ENCODE results near the gene CC2D1A.

CC2D1A gene

GRCh38 chr19:13959962-13960862, 54.2 kb downstream of the CC2D1A start:
- Histone ChIP-seq H3K4me1 (ENCODE audit: control insufficient read depth in 2 of 2, insufficient read depth in 2 of 2, low read length in 2 of 2) (no peaks in the 10 kb centered on the region), H3K9ac (ENCODE audit: low read depth in 1 of 2, low read length in 2 of 2) (no peak overlapping the region), H3K4me3 (ENCODE audit: low read length in 2 of 2) (no peak overlapping the region), H3K9me3 (ENCODE audit: control insufficient read depth in 2 of 2, low read length in 2 of 2) (no peaks in the 10 kb centered on the region), H3K27ac (ENCODE audit: low read depth in 2 of 2, low read length in 2 of 2) (no peak overlapping the region), H3K27me3 (ENCODE audit: control insufficient read depth in 2 of 2, insufficient read depth in 2 of 2, low read length in 2 of 2) (no peaks in the 10 kb centered on the region), H3K36me3 (ENCODE audit: control insufficient read depth in 2 of 2, insufficient read depth in 2 of 2, low read length in 2 of 2) (peaks cover 39 to 46% of the 10 kb centered on the region in 2 donors)

- H3K9ac ChIP-seq (ENCODE audit: low read depth in 1 of 2, low read length in 2 of 2), result no peak overlapping the region
- H3K27ac ChIP-seq (ENCODE audit: low read depth in 2 of 2, low read length in 2 of 2), result no peak overlapping the region
- H3K27me3 ChIP-seq (ENCODE audit: control insufficient read depth in 2 of 2, insufficient read depth in 2 of 2, low read length in 2 of 2), result no peaks in the 10 kb centered on the region
- H3K4me1 ChIP-seq (ENCODE audit: control insufficient read depth in 2 of 2, insufficient read depth in 2 of 2, low read length in 2 of 2), result no peaks in the 10 kb centered on the region
- H3K36me3 ChIP-seq (ENCODE audit: control insufficient read depth in 2 of 2, insufficient read depth in 2 of 2, low read length in 2 of 2), result peaks cover 35 to 39% of the 10 kb centered on the region in 2 donors
- no peaks in the 10 kb centered on the region for H3K9me3 ChIP-seq (ENCODE audit: control insufficient read depth in 2 of 2, low read length in 2 of 2)
- H3K4me3 ChIP-seq (ENCODE audit: low read length in 2 of 2), result no peak overlapping the region
These were observed 55.1 kb downstream of the CC2D1A start for GRCh38 chr19:13960863-13961784.

- Histone ChIP-seq H3K9ac (ENCODE audit: low read depth in 1 of 2, low read length in 2 of 2) (no peak overlapping the region), H3K4me3 (ENCODE audit: low read length in 2 of 2) (no peak overlapping the region), H3K36me3 (ENCODE audit: control insufficient read depth in 2 of 2, insufficient read depth in 2 of 2, low read length in 2 of 2) (peaks cover 38 to 39% of the 10 kb centered on the region in 2 donors), H3K4me1 (ENCODE audit: control insufficient read depth in 2 of 2, insufficient read depth in 2 of 2, low read length in 2 of 2) (no peaks in the 10 kb centered on the region), H3K27me3 (ENCODE audit: control insufficient read depth in 2 of 2, insufficient read depth in 2 of 2, low read length in 2 of 2) (no peaks in the 10 kb centered on the region), H3K9me3 (ENCODE audit: control insufficient read depth in 2 of 2, low read length in 2 of 2) (no peaks in the 10 kb centered on the region), H3K27ac (ENCODE audit: low read depth in 2 of 2, low read length in 2 of 2) (no peak overlapping the region)
These were observed 56.1 kb downstream of the CC2D1A start for GRCh38 chr19:13961826-13962698.

- Histone ChIP-seq H3K9me3 (ENCODE audit: control insufficient read depth in 2 of 2, low read length in 2 of 2) (no peaks in the 10 kb centered on the region), H3K4me3 (ENCODE audit: low read length in 2 of 2) (no peak overlapping the region), H3K27ac (ENCODE audit: low read depth in 2 of 2, low read length in 2 of 2) (no peak overlapping the region), H3K4me1 (ENCODE audit: control insufficient read depth in 2 of 2, insufficient read depth in 2 of 2, low read length in 2 of 2) (no peaks in the 10 kb centered on the region), H3K27me3 (ENCODE audit: control insufficient read depth in 2 of 2, insufficient read depth in 2 of 2, low read length in 2 of 2) (no peaks in the 10 kb centered on the region), H3K9ac (ENCODE audit: low read depth in 1 of 2, low read length in 2 of 2) (no peak overlapping the region), H3K36me3 (ENCODE audit: control insufficient read depth in 2 of 2, insufficient read depth in 2 of 2, low read length in 2 of 2) (peaks cover 36 to 38% of the 10 kb centered on the region in 2 donors)
These were observed 57.0 kb downstream of the CC2D1A start for GRCh38 chr19:13962699-13963602.

GRCh38 chr19:13963603-13964105, 57.7 kb downstream of the CC2D1A start:
- H3K27me3 ChIP-seq (ENCODE audit: control insufficient read depth in 2 of 2, insufficient read depth in 2 of 2, low read length in 2 of 2), result no peaks in the 10 kb centered on the region
- peaks cover 33 to 36% of the 10 kb centered on the region in 2 donors for H3K36me3 ChIP-seq (ENCODE audit: control insufficient read depth in 2 of 2, insufficient read depth in 2 of 2, low read length in 2 of 2)
- H3K4me3 ChIP-seq (ENCODE audit: low read length in 2 of 2), result no peak overlapping the region

GRCh38 chr19:13964776-13965175, 58.8 kb downstream of the CC2D1A start:
- Histone ChIP-seq H3K4me3 (ENCODE audit: low read length in 2 of 2) (no peak overlapping the region), H3K36me3 (ENCODE audit: control insufficient read depth in 2 of 2, insufficient read depth in 2 of 2, low read length in 2 of 2) (peaks cover 37% of the 10 kb centered on the region in 2 donors), H3K9me3 (ENCODE audit: control insufficient read depth in 2 of 2, low read length in 2 of 2) (no peaks in the 10 kb centered on the region), H3K27ac (ENCODE audit: low read depth in 2 of 2, low read length in 2 of 2) (no peak overlapping the region), H3K4me1 (ENCODE audit: control insufficient read depth in 2 of 2, insufficient read depth in 2 of 2, low read length in 2 of 2) (no peaks in the 10 kb centered on the region), H3K27me3 (ENCODE audit: control insufficient read depth in 2 of 2, insufficient read depth in 2 of 2, low read length in 2 of 2) (no peaks in the 10 kb centered on the region), H3K9ac (ENCODE audit: low read depth in 1 of 2, low read length in 2 of 2) (no peak overlapping the region)

More at GRCh38 chr19:13963603-13964105, 57.7 kb downstream of the CC2D1A start:
- no peak overlapping the region for H3K27ac ChIP-seq (ENCODE audit: low read depth in 2 of 2, low read length in 2 of 2)
- no peak overlapping the region for H3K9ac ChIP-seq (ENCODE audit: low read depth in 1 of 2, low read length in 2 of 2)
- no peaks in the 10 kb centered on the region for H3K9me3 ChIP-seq (ENCODE audit: control insufficient read depth in 2 of 2, low read length in 2 of 2)
- no peaks in the 10 kb centered on the region for H3K4me1 ChIP-seq (ENCODE audit: control insufficient read depth in 2 of 2, insufficient read depth in 2 of 2, low read length in 2 of 2)

GRCh38 chr19:13965377-13965896, 59.4 kb downstream of the CC2D1A start:
- H3K36me3 ChIP-seq (ENCODE audit: control insufficient read depth in 2 of 2, insufficient read depth in 2 of 2, low read length in 2 of 2), result peaks cover 34 to 36% of the 10 kb centered on the region in 2 donors
- H3K9ac ChIP-seq (ENCODE audit: low read depth in 1 of 2, low read length in 2 of 2), result no peak overlapping the region
- H3K9me3 ChIP-seq (ENCODE audit: control insufficient read depth in 2 of 2, low read length in 2 of 2), result no peaks in the 10 kb centered on the region
- no peak overlapping the region for H3K27ac ChIP-seq (ENCODE audit: low read depth in 2 of 2, low read length in 2 of 2)
- H3K4me1 ChIP-seq (ENCODE audit: control insufficient read depth in 2 of 2, insufficient read depth in 2 of 2, low read length in 2 of 2), result no peaks in the 10 kb centered on the region
- H3K27me3 ChIP-seq (ENCODE audit: control insufficient read depth in 2 of 2, insufficient read depth in 2 of 2, low read length in 2 of 2), result no peaks in the 10 kb centered on the region
- no peak overlapping the region for H3K4me3 ChIP-seq (ENCODE audit: low read length in 2 of 2)

GRCh38 chr19:13965926-13966683, 60.1 kb downstream of the CC2D1A start:
- Histone ChIP-seq H3K4me3 (ENCODE audit: low read length in 2 of 2) (no peak overlapping the region), H3K27me3 (ENCODE audit: control insufficient read depth in 2 of 2, insufficient read depth in 2 of 2, low read length in 2 of 2) (no peaks in the 10 kb centered on the region), H3K27ac (ENCODE audit: low read depth in 2 of 2, low read length in 2 of 2) (no peak overlapping the region), H3K9me3 (ENCODE audit: control insufficient read depth in 2 of 2, low read length in 2 of 2) (no peaks in the 10 kb centered on the region), H3K4me1 (ENCODE audit: control insufficient read depth in 2 of 2, insufficient read depth in 2 of 2, low read length in 2 of 2) (no peaks in the 10 kb centered on the region), H3K36me3 (ENCODE audit: control insufficient read depth in 2 of 2, insufficient read depth in 2 of 2, low read length in 2 of 2) (peaks cover 29 to 31% of the 10 kb centered on the region in 2 donors), H3K9ac (ENCODE audit: low read depth in 1 of 2, low read length in 2 of 2) (no peak overlapping the region)
